Stimulated activated CD8-positive, alpha-beta memory T cell treated with anti-CD3 and anti-CD28 coated beads, Interleukin-7, amount 100 ng/mL, for 4 hours (primary cell): ENCODE data around the gene HACD2.

Experiments
- DNase-seq, 2 donors: peaks; one replicate each; pipeline ENCODE4 v3.0.0-alpha.2; 2020; ENCODE audit warnings: low read depth in 2 of 2

Gene HACD2

DNA sequence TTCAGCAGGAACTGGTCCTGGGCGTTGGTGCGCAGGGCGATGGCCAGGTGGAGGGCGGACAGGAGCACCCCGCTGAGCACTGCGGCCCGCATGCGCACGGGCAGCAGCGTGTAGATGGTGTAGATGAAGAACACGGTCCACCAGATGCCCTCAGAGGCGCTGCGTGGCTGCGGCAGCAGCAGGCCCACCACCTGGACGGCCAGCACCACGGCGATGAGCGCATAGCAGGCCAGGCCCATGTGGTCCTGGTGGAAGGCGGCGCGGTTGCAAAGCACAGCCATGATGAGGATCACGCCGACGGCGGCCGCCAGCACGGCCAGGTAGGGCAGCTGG lies 137.5 kb downstream of the HACD2 start:
- no peak for DNase-seq

DNA sequence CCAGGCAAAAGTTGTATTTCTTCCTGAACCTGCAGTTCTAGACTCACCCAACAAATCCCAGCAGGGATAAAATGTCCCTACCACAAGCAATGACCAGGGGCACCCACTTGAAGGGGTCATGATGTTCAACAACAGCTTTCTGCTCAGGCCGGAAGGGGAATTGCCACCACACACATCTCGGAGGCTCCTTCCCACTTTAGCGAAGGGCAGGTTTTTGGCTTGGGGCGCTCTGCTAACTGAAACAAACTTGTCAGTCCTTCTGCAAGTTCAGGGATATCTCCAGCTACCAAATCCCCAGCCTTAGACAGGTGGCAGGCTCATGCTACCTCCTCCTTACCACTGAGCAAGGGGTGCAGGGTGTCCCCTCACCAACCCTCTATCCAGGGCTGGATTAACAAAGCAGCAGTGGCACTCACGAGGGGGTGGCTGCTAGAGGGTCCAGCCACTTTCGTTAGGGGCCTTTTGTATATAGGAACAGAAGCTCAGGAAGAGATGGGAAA lies 138.2 kb downstream of the HACD2 start:
- DNase-seq, result no peak

DNA sequence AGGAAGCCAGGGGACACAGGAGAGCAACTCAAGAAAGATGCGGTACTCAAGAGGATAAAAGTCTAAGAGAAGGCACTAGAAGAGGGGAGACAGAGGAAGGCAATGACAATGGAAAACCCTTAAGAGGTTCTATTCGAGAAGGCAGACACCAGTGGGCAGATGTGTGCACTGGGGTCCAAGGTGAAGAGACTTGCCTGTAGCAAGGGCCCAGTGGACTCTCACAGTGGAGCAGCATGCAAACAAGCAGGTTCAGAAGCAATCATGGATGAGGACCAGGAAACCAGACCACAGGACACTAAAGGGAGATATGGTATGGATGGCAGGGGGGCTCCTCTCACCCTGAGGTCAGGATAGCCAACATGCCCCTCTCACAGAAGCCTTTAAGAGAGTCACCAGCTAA lies 138.6 kb downstream of the HACD2 start:
- no peak for DNase-seq

DNA sequence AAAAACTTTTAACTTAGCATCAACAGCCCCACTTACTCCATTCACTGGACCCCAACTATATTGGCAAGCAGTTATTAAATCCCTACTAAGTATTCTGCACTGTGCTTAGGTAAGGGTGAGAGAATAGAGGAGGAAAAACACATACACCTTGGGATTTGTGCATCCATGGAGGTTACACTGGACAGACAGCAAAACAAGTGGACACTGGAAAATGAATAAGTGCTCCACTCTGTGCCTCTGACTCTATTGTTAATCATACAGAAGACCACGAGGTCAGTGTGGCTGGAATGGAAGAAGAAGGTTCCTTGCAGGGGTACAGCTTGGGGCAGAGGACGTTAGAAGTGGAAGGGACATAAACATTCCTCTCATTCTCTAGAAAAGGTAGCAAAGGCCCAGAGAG lies 139.2 kb downstream of the HACD2 start:
- DNase-seq, result no peak

DNA sequence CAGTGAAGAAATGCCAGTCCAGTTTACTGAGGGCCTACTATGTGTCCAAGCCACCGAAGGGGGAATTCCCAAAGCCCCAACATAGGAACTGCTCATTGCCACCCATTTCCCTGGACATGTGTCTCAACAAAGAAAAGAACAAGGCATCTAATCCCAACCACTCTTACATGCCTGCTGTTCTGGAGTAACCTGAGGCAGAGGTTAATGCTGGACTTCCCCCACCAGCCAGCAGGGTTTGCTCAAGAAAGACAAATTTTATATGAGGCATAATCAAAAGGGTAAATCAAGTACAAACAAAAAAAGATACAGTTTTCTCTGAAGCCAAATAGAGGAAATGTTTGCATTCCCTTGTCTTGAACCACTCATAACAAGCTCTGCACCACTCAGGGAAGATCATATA lies 140.1 kb downstream of the HACD2 start:
- no peak for DNase-seq

DNA sequence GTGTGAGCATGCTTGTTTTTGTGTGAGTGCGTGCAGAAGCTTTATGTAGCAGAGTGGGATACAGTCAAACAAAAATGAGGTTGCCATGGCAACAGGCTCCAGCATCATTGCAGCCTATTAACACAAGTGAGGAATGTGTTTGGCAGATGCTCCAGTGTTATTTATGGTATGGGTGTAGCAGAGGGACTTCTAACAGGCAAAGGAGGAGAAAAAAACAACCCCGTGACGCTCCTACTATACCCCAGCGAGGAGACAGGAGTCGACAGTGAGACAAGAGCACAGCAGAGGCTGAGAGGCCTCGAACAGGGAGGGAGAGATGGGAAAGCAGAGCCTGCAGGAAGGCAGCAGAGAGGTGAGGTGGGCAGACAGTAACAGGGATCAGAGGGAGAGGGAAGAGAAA lies 140.8 kb downstream of the HACD2 start:
- DNase-seq, result no peak

DNA sequence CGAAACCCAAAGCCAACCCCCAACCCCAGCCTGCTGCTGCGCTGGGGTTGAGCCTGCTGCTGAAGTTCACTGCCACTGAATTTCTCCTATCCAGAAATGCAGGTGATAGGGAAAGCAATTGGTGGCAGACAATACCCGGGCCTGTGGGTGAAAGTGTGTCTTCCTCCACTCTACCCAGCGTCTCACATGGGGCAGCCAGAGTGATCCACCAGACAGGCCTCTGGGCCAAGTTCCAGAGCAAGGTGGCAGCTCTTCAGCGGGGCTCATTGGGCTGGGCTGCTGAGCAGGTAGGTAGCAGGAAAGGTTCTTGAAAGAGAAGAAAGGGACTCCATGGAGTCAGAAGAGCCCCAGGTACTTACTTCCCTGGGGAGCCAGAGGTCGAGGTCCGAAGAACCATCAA lies 141.9 kb downstream of the HACD2 start:
- no peak for DNase-seq

DNA sequence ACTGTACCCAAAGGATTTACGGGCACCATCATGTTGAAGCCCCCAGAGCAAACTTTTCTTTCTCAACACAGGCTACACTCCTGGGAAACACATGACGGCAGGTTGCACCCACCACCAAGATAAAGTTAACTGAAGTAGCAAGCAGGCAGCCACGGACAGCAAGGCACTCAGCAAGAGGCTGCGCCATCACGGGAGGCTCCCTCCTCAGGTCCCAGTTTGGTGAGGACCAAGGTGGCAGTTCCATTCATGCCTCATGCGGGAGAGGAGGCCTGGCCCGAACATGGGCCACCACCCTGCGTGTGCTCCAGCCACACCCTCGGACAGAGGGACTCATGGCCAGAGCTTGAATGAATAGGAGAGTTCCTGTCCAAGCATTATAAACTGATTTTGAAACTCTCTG lies 142.7 kb downstream of the HACD2 start:
- DNase-seq, result no peak
